CD14-positive monocyte (primary cell): ENCODE results near the gene TMEM86B. TPM values are rescaled to one million over a fixed set of nuclear protein-coding genes. Genes with fewer than 3 reads are reported as not detected.

Source experiments
- DNase-seq, 3 donors: peaks; one replicate each; pipeline ENCODE4 v3.0.0-alpha.2; 2011 to 2022
- H2AFZ ChIP-seq: 2 replicates; pipeline ENCODE4 v1.6.0; 2012; ENCODE audit warnings: mild to moderate bottlenecking, low read depth, low read length, inconsistent platforms; ENCODE audit not compliant: insufficient read depth, poor library complexity, severe bottlenecking
- H3K27ac ChIP-seq, 2 donors: 1 replicate in 1 of 2; 2 replicates in 1 of 2; pipeline ENCODE4 v1.5.1; 2012 to 2013; ENCODE audit warnings: low read length in 2 of 2, control low read depth in 1 of 2, inconsistent platforms in 1 of 2, low read depth in 1 of 2, mild to moderate bottlenecking in 1 of 2
- H3K27me3 ChIP-seq, 2 donors: one replicate each; pipeline versions ENCODE4 v1.6.0 to v1.6.1; 2011 to 2013; ENCODE audit warnings: low read length in 2 of 2; ENCODE audit not compliant: control insufficient read depth in 2 of 2, insufficient read depth in 2 of 2
- H3K36me3 ChIP-seq, 2 donors: replicated peaks in 1 of 2; 1 replicate in 1 of 2; 2 replicates in 1 of 2; pipeline versions ENCODE4 v1.5.1 to v1.6.1; 2012 to 2013; ENCODE audit warnings: low read length in 2 of 2, control low read depth in 1 of 2, inconsistent platforms in 1 of 2, mild to moderate bottlenecking in 1 of 2; ENCODE audit not compliant: insufficient read depth in 2 of 2, control insufficient read depth in 1 of 2
- H3K4me1 ChIP-seq, 2 donors: 1 replicate in 1 of 2; 2 replicates in 1 of 2; pipeline versions ENCODE4 v1.5.1 to v1.6.1; 2012 to 2013; ENCODE audit warnings: low read length in 2 of 2, control low read depth in 1 of 2, inconsistent platforms in 1 of 2, mild to moderate bottlenecking in 1 of 2, moderate library complexity in 1 of 2; ENCODE audit not compliant: insufficient read depth in 2 of 2, control insufficient read depth in 1 of 2
- H3K4me2 ChIP-seq: replicated peaks from 2 replicates; pipeline ENCODE3; 2012; ENCODE audit warnings: low read length, moderate library complexity, mild to moderate bottlenecking; ENCODE audit not compliant: poor library complexity, severe bottlenecking; ENCODE audit errors: extremely low read depth
- H3K4me3 ChIP-seq, 3 experiments: fragments of 200-600 bp in 1 of 3; sonication (generic) in 1 of 3; replicated peaks in 1 of 3; 1 replicate in 2 of 3; 2 replicates in 1 of 3; pipeline ENCODE4 v1.5.1; 2011 to 2013; ENCODE audit warnings: low read length in 3 of 3, mild to moderate bottlenecking in 3 of 3, control low read depth in 2 of 3, low read depth in 2 of 3, inconsistent platforms in 1 of 3, moderate library complexity in 1 of 3
- H3K79me2 ChIP-seq: 2 replicates; pipeline ENCODE4 v1.6.0; 2012; ENCODE audit warnings: mild to moderate bottlenecking, control low read depth, inconsistent platforms, low read length, moderate library complexity; ENCODE audit not compliant: insufficient read depth
- H3K9ac ChIP-seq: 2 replicates; pipeline ENCODE4 v1.6.0; 2017; ENCODE audit warnings: low read length, mild to moderate bottlenecking; ENCODE audit not compliant: insufficient read depth, poor library complexity, severe bottlenecking
- H3K9me3 ChIP-seq, 2 donors: replicated peaks in 1 of 2; 1 replicate in 1 of 2; 2 replicates in 1 of 2; pipeline versions ENCODE4 v1.5.1 to v1.6.1; 2012 to 2013; ENCODE audit warnings: low read length in 2 of 2, control low read depth in 1 of 2; ENCODE audit not compliant: control insufficient read depth in 1 of 2, insufficient read depth in 1 of 2
- H4K20me1 ChIP-seq: 2 replicates; pipeline ENCODE4 v1.6.0; 2012; ENCODE audit warnings: mild to moderate bottlenecking, low read length, control low read depth, moderate library complexity; ENCODE audit not compliant: insufficient read depth
- H3K27ac Mint-ChIP-seq, 7 donors: one replicate each; pipeline ENCODE4 v1.8.0; 2020; ENCODE audit warnings: mild to moderate bottlenecking in 7 of 7, mixed read lengths in 7 of 7, moderate library complexity in 6 of 7, inconsistent platforms in 2 of 7
- H3K27me3 Mint-ChIP-seq, 3 donors: one replicate each; pipeline ENCODE4 v1.8.0; 2021 to 2022; ENCODE audit warnings: low read depth in 3 of 3, mild to moderate bottlenecking in 3 of 3, mixed read lengths in 3 of 3, moderate library complexity in 3 of 3, inconsistent platforms in 1 of 3
- H3K36me3 Mint-ChIP-seq, 2 donors: one replicate each; pipeline ENCODE4 v1.8.0; 2020; ENCODE audit warnings: mixed read lengths in 2 of 2, inconsistent platforms in 1 of 2, mild to moderate bottlenecking in 1 of 2
- H3K4me1 Mint-ChIP-seq: one replicate; pipeline ENCODE4 v1.8.0; 2020; ENCODE audit warnings: mild to moderate bottlenecking, mixed read lengths
- H3K4me3 Mint-ChIP-seq, 2 donors: one replicate each; pipeline ENCODE4 v1.8.0; 2020; ENCODE audit warnings: mild to moderate bottlenecking in 2 of 2, mixed read lengths in 2 of 2, moderate library complexity in 1 of 2
- H3K9me3 Mint-ChIP-seq, 7 donors: one replicate each; pipeline ENCODE4 v1.8.0; 2020 to 2022; ENCODE audit warnings: mixed read lengths in 7 of 7, mild to moderate bottlenecking in 6 of 7, moderate library complexity in 6 of 7, inconsistent platforms in 2 of 7
- CTCF ChIP-seq: fragments of 200-600 bp; IDR thresholded peaks from one replicate; pipeline ENCODE4 v1.8.0; 2022; ENCODE audit warnings: antibody characterized with exemption, mild to moderate bottlenecking
- WGBS: methylation state at CpG from one replicate; pipeline ENCODE4 v1.1.5; 2013; ENCODE audit warnings: missing lambda C conversion rate; ENCODE audit not compliant: insufficient coverage; 5-methylcytosine and 5-hydroxymethylcytosine counted together
- intact Hi-C, 2 donors: fragments of 100-400 bp; cut with micrococcal nuclease; formaldehyde crosslinking; loops; one replicate each; pipeline versions ENCODE4 v1.15.0 to v1.15.1; 2023
- polyA plus RNA-seq, 3 donors: library from polyadenylated mRNA; depleted of rRNA in 1 of 3; unstranded in 2 of 3; stranded (reverse) in 1 of 3; fragments of 300-500 nt in 2 of 3; fragments of >200 nt in 1 of 3; fragmentation: Illumina TruSeq in 2 of 3; gene quantifications; 1 replicate in 2 of 3; 2 replicates in 1 of 3; pipeline ENCODE4 v1.2.3, GENCODE V29; 2012 to 2021
- small RNA-seq: library from RNA; depleted of rRNA; stranded (forward); fragments of <200 nt; gene quantifications from one replicate; pipeline ENCODE3, GENCODE V24; 2012; ENCODE audit warnings: low read depth; ENCODE audit not compliant: insufficient read length

Gene TMEM86B
- polyA plus RNA-seq, 3 donors, result 0.16 to 10.7 (median 0.38) TPM

- H3K9me3 ChIP-seq, result peaks cover 16 to 28% of the 10 kb centered on the region in 2 donors
- 5% methylated on average over 47 of the region's 61 CpGs for WGBS
These were observed 49.6 kb downstream of the TMEM86B start for GRCh38 chr19:55178781-55179599.

More at GRCh38 chr19:55178781-55179599, 49.6 kb downstream of the TMEM86B start:
- H3K36me3 Mint-ChIP-seq, result peaks cover 2 to 5% of the 10 kb centered on the region in 2 donors
- peaks cover 24 to 81% of the 10 kb centered on the region in 2 donors for H3K27me3 ChIP-seq
- no peaks in the 10 kb centered on the region for H3K79me2 ChIP-seq
- H3K4me2 ChIP-seq, result peak overlapping the region; percentile 56
- peak; percentile 42 to 63 (median 49) for DNase-seq
- H3K36me3 ChIP-seq, result no peaks in the 10 kb centered on the region
- peaks cover 14 to 21% of the 10 kb centered on the region in 2 donors for H3K4me1 ChIP-seq
- peak overlapping the region in 2 of 7 donors; percentile 36 to 49 for H3K27ac Mint-ChIP-seq
- H4K20me1 ChIP-seq, result no peaks in the 10 kb centered on the region
- H3K27me3 Mint-ChIP-seq, result peaks cover 78 to 88% (median 83%) of the 10 kb centered on the region in 3 donors
- intact Hi-C loops, result no loop called here
- no peak overlapping the region for H3K27ac ChIP-seq
- no peak for TF ChIP-seq CTCF
- peaks cover 7 to 33% (median 29%) of the 10 kb centered on the region in 7 donors for H3K9me3 Mint-ChIP-seq
- H2AFZ ChIP-seq, result no peak overlapping the region
- peak overlapping the region; percentile 24 to 76 for H3K4me3 Mint-ChIP-seq
- peaks cover 18% of the 10 kb centered on the region for H3K4me1 Mint-ChIP-seq
- no peak overlapping the region for H3K9ac ChIP-seq
- peak overlapping the region in 1 of 3 experiments; percentile 45 for H3K4me3 ChIP-seq

Small RNA genes within 50 kb of the gene (small RNA-seq; reads per million reads assigned to genes)
- not detected for gene MIR6802
- not detected for gene MIR6803
- gene MIR6804, result not detected

Other genes starting within 250 kb of the TMEM86B start
- 1 to 10 TPM in 1 of 3 donors, under 1 TPM in 2; 0.03 to 1.1 (median 0.14) TPM for gene GP6, start 190.5 kb downstream of the TMEM86B start, polyA plus RNA-seq
- gene RDH13, start 165.6 kb downstream of the TMEM86B start, polyA plus RNA-seq, result 1 to 10 TPM; 1.6 to 4.0 (median 2.3) TPM
- gene EPS8L1, start 152.9 kb downstream of the TMEM86B start, polyA plus RNA-seq, result 1 to 10 TPM; 1.5 to 5.0 (median 1.8) TPM
- gene PPP1R12C, start 111.1 kb downstream of the TMEM86B start, polyA plus RNA-seq, result 100 to 1,000 TPM in 1 of 3 donors, 1 to 10 TPM in 2; 2.1 to 206 (median 2.6) TPM
- 10 to 100 TPM in 1 of 3 donors, 1 to 10 TPM in 2; 9.4 to 41.9 (median 9.8) TPM for gene TNNT1, start 79.6 kb downstream of the TMEM86B start, polyA plus RNA-seq
- gene TNNI3, start 71.0 kb downstream of the TMEM86B start, polyA plus RNA-seq, result 1 to 10 TPM in 1 of 3 donors, not detected in 2; 1.2 TPM
- gene DNAAF3, start 62.1 kb downstream of the TMEM86B start, polyA plus RNA-seq, result under 1 TPM in 1 of 3 donors, not detected in 2; 0.19 TPM
- gene SYT5, start 48.5 kb downstream of the TMEM86B start, polyA plus RNA-seq, result not detected
- gene PTPRH, start 19.3 kb downstream of the TMEM86B start, polyA plus RNA-seq, result under 1 TPM in 2 of 3 donors, not detected in 1; 0.08 to 0.53 TPM
- gene PPP6R1, start 30.3 kb upstream of the TMEM86B start, polyA plus RNA-seq, result 10 to 100 TPM; 16.9 to 91.3 (median 22.0) TPM
- gene HSPBP1, start 51.3 kb upstream of the TMEM86B start, polyA plus RNA-seq, result 10 to 100 TPM; 12.3 to 17.0 (median 15.3) TPM
- gene BRSK1, start 55.2 kb upstream of the TMEM86B start, polyA plus RNA-seq, result not detected
- gene TMEM150B, start 96.6 kb upstream of the TMEM86B start, polyA plus RNA-seq, result 10 to 100 TPM; 10.1 to 65.6 (median 11.2) TPM
- 10 to 100 TPM in 1 of 3 donors, 1 to 10 TPM in 1, under 1 TPM in 1; 0.89 to 26.9 (median 1.5) TPM for gene KMT5C, start 111.1 kb upstream of the TMEM86B start, polyA plus RNA-seq
- gene COX6B2, start 126.0 kb upstream of the TMEM86B start, polyA plus RNA-seq, result under 1 TPM in 1 of 3 donors, not detected in 2; 0.36 TPM
- not detected for gene GARIN5B, start 134.5 kb upstream of the TMEM86B start, polyA plus RNA-seq
- gene IL11, start 141.7 kb upstream of the TMEM86B start, polyA plus RNA-seq, result not detected
- not detected for gene TMEM190, start 148.1 kb upstream of the TMEM86B start, polyA plus RNA-seq
- gene TMEM238, start 155.5 kb upstream of the TMEM86B start, polyA plus RNA-seq, result not detected
- 1,000 to 10,000 TPM in 1 of 3 donors, 100 to 1,000 TPM in 2; 199 to 3,862 (median 208) TPM for gene RPL28, start 157.2 kb upstream of the TMEM86B start, polyA plus RNA-seq
- 10 to 100 TPM; 16.1 to 40.9 (median 21.9) TPM for gene UBE2S, start 179.0 kb upstream of the TMEM86B start, polyA plus RNA-seq
- gene SHISA7, start 214.5 kb upstream of the TMEM86B start, polyA plus RNA-seq, result under 1 TPM in 1 of 3 donors, not detected in 2; 0.01 TPM
- gene ISOC2, start 232.9 kb upstream of the TMEM86B start, polyA plus RNA-seq, result 10 to 100 TPM; 14.8 to 20.2 (median 14.9) TPM
- gene C19orf85, start 236.0 kb upstream of the TMEM86B start, polyA plus RNA-seq, result not detected
- gene ZNF628, start 247.9 kb upstream of the TMEM86B start, polyA plus RNA-seq, result 1 to 10 TPM in 1 of 3 donors, under 1 TPM in 1, not detected in 1; 0.50 to 3.1 TPM